ENCODE measurements around the gene IL17RB. TPM values are rescaled to one million over a fixed set of nuclear protein-coding genes. Genes with fewer than 3 reads are reported as not detected.

The IL17RB gene
- total RNA-seq, 2 donors from 2014 or later = 6.2 to 8.4 TPM

GRCh38 chr3:53826048-53826447 lies 20.3 kb upstream of the IL17RB start:
- Histone ChIP-seq H3K4me1 (ENCODE audit: control insufficient read depth, insufficient read depth, low read length) (no peaks in the 10 kb centered on the region), H3K9ac (ENCODE audit: extremely low read depth, low read length, poor library complexity, severe bottlenecking) (no peak overlapping the region), H3K27me3 (ENCODE audit: control insufficient read depth, insufficient read depth, low read length, poor library complexity, severe bottlenecking) (no peaks in the 10 kb centered on the region), H3K4me3 (ENCODE audit: low read length) (no peak overlapping the region), H3K36me3 (ENCODE audit: control insufficient read depth, insufficient read depth, low read length) (no peaks in the 10 kb centered on the region), H3K27ac (ENCODE audit: low read depth, low read length) (no peak overlapping the region), H3K9me3 (ENCODE audit: control insufficient read depth, low read length) (no peaks in the 10 kb centered on the region)
- peaks cover 3% of the 10 kb centered on the region for H3K4me1 Mint-ChIP-seq
- no peak for DNase-seq
- H3K9me3 Mint-ChIP-seq = no peaks in the 10 kb centered on the region
- no peak overlapping the region for H3K4me3 Mint-ChIP-seq
- H3K27ac Mint-ChIP-seq = no peak overlapping the region
- no peaks in the 10 kb centered on the region for H3K27me3 Mint-ChIP-seq (ENCODE audit: insufficient read depth)
- 89% methylated on average over 1 of the region's 1 CpG; no CpG with 5 or more reads in 1 of the 2 experiments for WGBS, 2 experiments (ENCODE audit: insufficient coverage in 1 of 2, insufficient read length in 1 of 2)
- peaks cover 16% of the 10 kb centered on the region for H3K36me3 Mint-ChIP-seq (ENCODE audit: low read depth)
- no peak for TF ChIP-seq CTCF (conservative IDR thresholded peaks at IDR 0.05)

DNA sequence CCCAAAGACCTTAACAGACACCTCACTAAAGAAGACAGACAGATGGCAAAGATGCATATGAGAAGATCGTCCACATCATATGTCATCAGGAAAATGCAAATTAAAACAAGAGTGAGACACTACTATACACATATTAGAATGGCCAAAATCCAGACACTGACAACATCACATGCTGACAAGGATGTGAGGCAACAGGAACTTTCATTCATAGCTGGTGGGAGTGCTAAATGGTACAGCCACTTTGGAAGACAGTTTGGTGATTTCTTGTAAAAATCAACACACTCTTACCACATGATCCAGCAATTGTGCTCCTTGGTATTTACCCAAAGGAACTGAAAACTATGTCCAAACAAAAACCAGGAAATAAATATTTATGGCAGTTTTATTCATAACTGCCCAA lies 17.8 kb upstream of the IL17RB start:
- WGBS, 2 experiments (ENCODE audit: insufficient coverage in 1 of 2, insufficient read length in 1 of 2) = 86 to 89% methylated on average over 1 of the region's 1 CpG
- H3K4me3 ChIP-seq (ENCODE audit: low read length) = no peak overlapping the region
- no peaks in the 10 kb centered on the region for H3K9me3 ChIP-seq (ENCODE audit: control insufficient read depth, low read length)
- Mint-ChIP-seq H3K27me3 (ENCODE audit: insufficient read depth) (no peaks in the 10 kb centered on the region), H3K4me3 (no peak overlapping the region), H3K4me1 (peaks cover 3% of the 10 kb centered on the region), H3K9me3 (no peaks in the 10 kb centered on the region), H3K27ac (no peak overlapping the region), H3K36me3 (ENCODE audit: low read depth) (peaks cover 20% of the 10 kb centered on the region)
- no peaks in the 10 kb centered on the region for H3K36me3 ChIP-seq (ENCODE audit: control insufficient read depth, insufficient read depth, low read length)
- H3K4me1 ChIP-seq (ENCODE audit: control insufficient read depth, insufficient read depth, low read length) = no peaks in the 10 kb centered on the region
- H3K27ac ChIP-seq (ENCODE audit: low read depth, low read length) = no peak overlapping the region
- no peaks in the 10 kb centered on the region for H3K27me3 ChIP-seq (ENCODE audit: control insufficient read depth, insufficient read depth, low read length, poor library complexity, severe bottlenecking)
- no peak for TF ChIP-seq CTCF (conservative IDR thresholded peaks at IDR 0.05)
- H3K9ac ChIP-seq (ENCODE audit: extremely low read depth, low read length, poor library complexity, severe bottlenecking) = no peak overlapping the region
- no peak for DNase-seq

- no peak for DNase-seq
- no peak overlapping the region for H3K27ac Mint-ChIP-seq
- no peaks in the 10 kb centered on the region for H3K27me3 Mint-ChIP-seq (ENCODE audit: insufficient read depth)
- no peaks in the 10 kb centered on the region for H3K4me1 ChIP-seq (ENCODE audit: control insufficient read depth, insufficient read depth, low read length)
- H3K9ac ChIP-seq (ENCODE audit: extremely low read depth, low read length, poor library complexity, severe bottlenecking) = no peak overlapping the region
- no peaks in the 10 kb centered on the region for H3K9me3 Mint-ChIP-seq
- H3K27me3 ChIP-seq (ENCODE audit: control insufficient read depth, insufficient read depth, low read length, poor library complexity, severe bottlenecking) = no peaks in the 10 kb centered on the region
- no peak for TF ChIP-seq CTCF (conservative IDR thresholded peaks at IDR 0.05)
- no peak overlapping the region for H3K4me3 Mint-ChIP-seq
- H3K9me3 ChIP-seq (ENCODE audit: control insufficient read depth, low read length) = no peaks in the 10 kb centered on the region
- H3K4me1 Mint-ChIP-seq = peaks cover 3% of the 10 kb centered on the region
- no peak overlapping the region for H3K27ac ChIP-seq (ENCODE audit: low read depth, low read length)
- no peak overlapping the region for H3K4me3 ChIP-seq (ENCODE audit: low read length)
- peaks cover 20% of the 10 kb centered on the region for H3K36me3 Mint-ChIP-seq (ENCODE audit: low read depth)
- no peaks in the 10 kb centered on the region for H3K36me3 ChIP-seq (ENCODE audit: control insufficient read depth, insufficient read depth, low read length)
- WGBS, 2 experiments (ENCODE audit: insufficient coverage in 1 of 2, insufficient read length in 1 of 2) = 83 to 87% methylated on average over 1 to 2 of the region's 2 CpGs
Measured at GRCh38 chr3:53829605-53830004, 16.8 kb upstream of the IL17RB start.
